GM18861 (cell line): ENCODE data around the gene IKZF2.
A peak's percentile ranks its signal among the peaks of the same experiment; 100 is the strongest.

Experiments
- ATAC-seq: cut with Tn5 transposase; IDR thresholded peaks from one replicate; pipeline ENCODE4 v1.9.1; 2021; ENCODE audit not compliant: unreplicated experiment

The IKZF2 gene

GRCh38 chr2:213151437-213152064 lies at the start of gene IKZF2:
TSS of gene IKZF2 (minus strand) at chr2:213151612. CDS start at chr2:213148629, 2,983 bp downstream.
- ATAC-seq = peak; percentile 47

- no peak for ATAC-seq
Measured at GRCh38 chr2:213199871-213200270, 48.5 kb upstream of the IKZF2 start.

- no peak for ATAC-seq
Measured at GRCh38 chr2:213189001-213189899, 37.8 kb upstream of the IKZF2 start.

GRCh38 chr2:213188533-213188867 lies 37.1 kb upstream of the IKZF2 start:
- ATAC-seq = no peak

GRCh38 chr2:213187833-213188532 lies 36.6 kb upstream of the IKZF2 start:
- ATAC-seq = no peak

- no peak for ATAC-seq
Measured at GRCh38 chr2:213187386-213187785, 36.0 kb upstream of the IKZF2 start.

GRCh38 chr2:213185147-213185822 lies 33.9 kb upstream of the IKZF2 start:
- ATAC-seq = peak; percentile 94

GRCh38 chr2:213181712-213182111 lies 30.3 kb upstream of the IKZF2 start:
- no peak for ATAC-seq

GRCh38 chr2:213177679-213178078 lies 26.3 kb upstream of the IKZF2 start:
- ATAC-seq = no peak

GRCh38 chr2:213175673-213176247 lies 24.3 kb upstream of the IKZF2 start:
- ATAC-seq = no peak

- no peak for ATAC-seq
Measured at GRCh38 chr2:213172641-213173040, 21.2 kb upstream of the IKZF2 start.

- ATAC-seq = no peak
Measured at GRCh38 chr2:213171147-213171546, 19.7 kb upstream of the IKZF2 start.

GRCh38 chr2:213167271-213167930 lies 16.0 kb upstream of the IKZF2 start:
- no peak for ATAC-seq

- peak; percentile 97 for ATAC-seq
Measured at GRCh38 chr2:213166109-213166508, 14.7 kb upstream of the IKZF2 start.

- ATAC-seq = no peak
Measured at GRCh38 chr2:213164263-213164662, 12.9 kb upstream of the IKZF2 start.

GRCh38 chr2:213162516-213163118 lies 11.2 kb upstream of the IKZF2 start:
- no peak for ATAC-seq

- no peak for ATAC-seq
Measured at GRCh38 chr2:213161759-213162515, 10.5 kb upstream of the IKZF2 start.

- ATAC-seq = no peak
Measured at GRCh38 chr2:213159768-213160167, 8.4 kb upstream of the IKZF2 start.

GRCh38 chr2:213157242-213157641 lies 5.8 kb upstream of the IKZF2 start:
- ATAC-seq = peak; percentile 61
